Endothelial cell of coronary artery (primary cell): ENCODE data around the gene CYTH4. TPM values are rescaled to one million over a fixed set of nuclear protein-coding genes. Genes with fewer than 3 reads are reported as not detected.

Source experiments
- total RNA-seq: library from RNA; depleted of rRNA; stranded (reverse); fragments of >200 nt; gene quantifications from 2 replicates; pipeline ENCODE4 v1.2.3, GENCODE V29; 2014

CYTH4 gene, protein sequence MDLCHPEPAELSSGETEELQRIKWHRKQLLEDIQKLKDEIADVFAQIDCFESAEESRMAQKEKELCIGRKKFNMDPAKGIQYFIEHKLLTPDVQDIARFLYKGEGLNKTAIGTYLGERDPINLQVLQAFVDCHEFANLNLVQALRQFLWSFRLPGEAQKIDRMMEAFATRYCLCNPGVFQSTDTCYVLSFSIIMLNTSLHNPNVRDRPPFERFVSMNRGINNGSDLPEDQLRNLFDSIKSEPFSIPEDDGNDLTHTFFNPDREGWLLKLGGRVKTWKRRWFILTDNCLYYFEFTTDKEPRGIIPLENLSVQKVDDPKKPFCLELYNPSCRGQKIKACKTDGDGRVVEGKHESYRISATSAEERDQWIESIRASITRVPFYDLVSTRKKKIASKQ
- 0.09 and 0.28 TPM in 2 replicates for total RNA-seq

DNA sequence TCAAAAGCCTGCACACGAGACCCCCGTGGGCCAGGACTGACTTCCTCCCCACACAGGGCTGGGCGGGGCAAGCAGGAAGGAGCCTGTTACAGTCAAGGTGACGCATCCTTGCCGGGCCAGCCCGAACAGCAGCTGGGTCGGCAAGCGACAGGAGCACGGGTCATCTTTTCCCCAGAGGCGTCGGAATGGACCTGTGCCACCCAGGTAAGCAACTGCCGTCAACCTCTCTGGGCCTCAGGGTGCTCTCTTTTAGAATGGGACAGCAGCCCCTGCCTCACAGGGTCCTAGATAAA, at the start of gene CYTH4:
TSS of gene CYTH4 (plus strand) at position 124 of the 293 bp plus-strand sequence. CDS start at position 186, 62 bp downstream.

DNA sequence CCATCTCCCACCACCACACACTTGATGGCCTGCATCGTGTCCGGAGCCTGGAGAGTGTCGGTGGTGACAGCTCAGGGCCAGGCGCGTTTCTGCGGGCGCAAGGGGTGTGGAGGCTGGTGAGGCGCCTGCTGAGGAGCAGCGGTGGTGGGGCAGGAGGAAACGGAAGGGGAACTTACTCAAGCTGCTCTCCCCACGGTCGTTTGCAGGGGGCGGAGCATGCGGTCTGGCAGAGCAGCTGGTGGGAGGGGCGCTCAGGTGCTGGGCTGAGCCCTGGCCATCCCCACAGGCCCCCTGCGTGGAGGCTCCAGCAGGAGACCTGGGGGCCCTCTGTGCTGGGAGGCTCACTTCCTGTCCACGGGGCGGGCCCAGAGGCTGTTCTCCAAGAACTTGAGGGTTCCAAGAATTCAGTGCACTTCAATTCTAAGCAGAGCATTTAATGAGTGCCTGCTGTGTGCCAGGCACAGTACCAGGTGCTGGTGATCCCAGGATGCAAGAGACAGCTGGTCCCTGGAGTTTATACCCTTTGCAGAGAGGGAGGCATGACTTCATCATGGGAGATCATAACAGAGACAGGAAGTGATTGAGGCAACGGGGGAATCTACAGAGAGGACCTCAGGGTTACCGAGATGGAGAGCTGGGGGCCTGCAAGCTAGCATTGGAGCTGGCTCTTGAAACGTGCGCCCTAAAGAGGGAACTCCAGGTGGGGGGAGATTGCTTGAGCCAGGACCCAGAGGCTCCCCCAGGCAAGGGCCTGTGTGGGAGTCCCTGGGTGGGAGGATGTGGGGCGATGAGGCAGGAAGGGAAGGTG, 38.0 kb upstream of the CYTH4 start, which contains the start of gene RAC2:
TSS of gene RAC2 (minus strand) at position 156 of the 808 bp plus-strand sequence. CDS start at position 35, 121 bp downstream.

Other genes starting within 250 kb of the CYTH4 start
- 31.2 and 34.5 TPM in 2 replicates for gene KCTD17, start 230.8 kb upstream of the CYTH4 start, total RNA-seq
- gene TMPRSS6, start 172.8 kb upstream of the CYTH4 start, total RNA-seq: not detected in 2 replicates
- not detected in 2 replicates for gene IL2RB, start 132.6 kb upstream of the CYTH4 start, total RNA-seq
- 5.2 and 15.8 TPM in 2 replicates for gene C1QTNF6, start 94.3 kb upstream of the CYTH4 start, total RNA-seq
- gene SSTR3, start 70.0 kb upstream of the CYTH4 start, total RNA-seq: not detected in 2 replicates
- 20.8 and 30.0 TPM in 2 replicates for gene RAC2, start 38.2 kb upstream of the CYTH4 start, total RNA-seq
- gene ELFN2, start 145.0 kb downstream of the CYTH4 start, total RNA-seq: 0.09 and 0.47 TPM in 2 replicates
- gene MFNG, start 203.9 kb downstream of the CYTH4 start, total RNA-seq: 73.4 and 104 TPM in 2 replicates
- gene CARD10, start 236.9 kb downstream of the CYTH4 start, total RNA-seq: 39.0 and 52.6 TPM in 2 replicates